ENCODE data around the gene GPR32.

The GPR32 gene

DNA sequence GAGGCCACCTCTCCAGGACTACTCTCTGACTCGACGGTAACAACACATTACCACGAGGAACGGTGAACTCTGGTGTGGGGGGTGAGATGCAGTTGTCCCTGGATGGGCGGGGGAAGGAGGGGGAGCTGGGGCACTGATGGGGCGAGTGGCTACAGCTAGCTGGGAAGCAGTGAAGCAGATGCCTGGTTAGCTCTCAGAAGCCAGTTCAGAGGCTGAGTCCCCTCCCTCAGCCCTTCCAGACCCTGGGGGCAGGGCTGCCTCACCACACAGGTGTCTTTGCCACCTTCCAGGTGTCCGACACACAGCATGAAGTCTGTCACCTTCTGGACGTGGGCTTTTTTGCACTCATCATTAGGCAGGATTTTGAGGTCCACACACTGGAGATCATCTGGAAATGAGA, 49.4 kb downstream of the GPR32 start:
- Histone ChIP-seq H3K36me3 (ENCODE audit: control insufficient read depth in 4 of 4, insufficient read depth in 4 of 4, low read length in 3 of 4) (no peaks in the 10 kb centered on the region), H3K9me3 (ENCODE audit: control extremely low read depth in 1 of 5, control insufficient read depth in 4 of 5, insufficient read depth in 2 of 5, low read depth in 1 of 5, low read length in 4 of 5) (peaks cover 0 to 7% (median 0%) of the 10 kb centered on the region in 5 experiments), H3K27ac (ENCODE audit: insufficient read depth in 1 of 2, low read depth in 1 of 2, low read length in 2 of 2, poor library complexity in 1 of 2, severe bottlenecking in 2 of 2) (no peak overlapping the region), H3K4me3 (ENCODE audit: control insufficient read depth in 1 of 7, extremely low read depth in 1 of 7, insufficient read depth in 4 of 7, low read depth in 2 of 7, low read length in 6 of 7) (no peak overlapping the region), H3K27me3 (replicated peaks in 2 of 5; ENCODE audit: control insufficient read depth in 4 of 5, insufficient read depth in 5 of 5, low read length in 4 of 5) (peaks cover 5 to 98% (median 40%) of the 10 kb centered on the region in 5 experiments), H3K4me1 (ENCODE audit: control extremely low read depth in 1 of 4, control insufficient read depth in 4 of 4, insufficient read depth in 4 of 4, low read length in 3 of 4) (peaks cover 0 to 15% (median 10%) of the 10 kb centered on the region in 4 experiments)
- 35% methylated on average over 6 of the region's 8 CpGs for WGBS (ENCODE audit: insufficient coverage)
- ChIA-PET CTCF (no interaction called here), POLR2A (no interaction called here)
- no peak for DNase-seq

DNA sequence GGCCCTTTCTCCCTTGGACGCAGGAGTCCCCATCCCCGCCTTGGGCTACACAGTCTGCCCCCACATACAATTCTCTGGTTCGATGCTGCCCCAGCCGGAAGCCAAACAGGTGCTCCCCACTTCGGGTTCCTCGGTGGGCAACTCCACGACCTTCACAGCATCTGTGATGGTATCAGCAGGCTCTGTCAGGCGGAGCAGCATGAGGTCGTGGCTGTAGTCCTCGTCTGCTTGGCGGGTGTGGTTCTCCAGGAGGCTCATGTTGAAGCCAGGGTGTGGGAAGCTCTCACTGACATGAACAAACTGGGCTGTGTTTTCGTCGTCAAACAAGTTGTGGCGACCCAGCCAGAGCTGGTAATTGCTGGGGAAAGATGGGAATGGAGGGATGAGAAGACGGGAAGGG, 49.8 kb downstream of the GPR32 start:
- WGBS (ENCODE audit: insufficient coverage): 2% methylated on average over 9 of the region's 15 CpGs
- ChIA-PET POLR2A (no interaction called here), CTCF (no interaction called here)
- no peak for DNase-seq
- Histone ChIP-seq H3K9me3 (ENCODE audit: control extremely low read depth in 1 of 5, control insufficient read depth in 4 of 5, insufficient read depth in 2 of 5, low read depth in 1 of 5, low read length in 4 of 5) (peaks cover 0 to 7% (median 0%) of the 10 kb centered on the region in 5 experiments), H3K27me3 (replicated peaks in 2 of 5; ENCODE audit: control insufficient read depth in 4 of 5, insufficient read depth in 5 of 5, low read length in 4 of 5) (peaks cover 5 to 95% (median 40%) of the 10 kb centered on the region in 5 experiments), H3K4me3 (ENCODE audit: control insufficient read depth in 1 of 7, extremely low read depth in 1 of 7, insufficient read depth in 4 of 7, low read depth in 2 of 7, low read length in 6 of 7) (no peak overlapping the region), H3K4me1 (ENCODE audit: control extremely low read depth in 1 of 4, control insufficient read depth in 4 of 4, insufficient read depth in 4 of 4, low read length in 3 of 4) (peaks cover 0 to 15% (median 10%) of the 10 kb centered on the region in 4 experiments), H3K27ac (ENCODE audit: insufficient read depth in 1 of 2, low read depth in 1 of 2, low read length in 2 of 2, poor library complexity in 1 of 2, severe bottlenecking in 2 of 2) (no peak overlapping the region), H3K36me3 (ENCODE audit: control insufficient read depth in 4 of 4, insufficient read depth in 4 of 4, low read length in 3 of 4) (no peaks in the 10 kb centered on the region)

DNA sequence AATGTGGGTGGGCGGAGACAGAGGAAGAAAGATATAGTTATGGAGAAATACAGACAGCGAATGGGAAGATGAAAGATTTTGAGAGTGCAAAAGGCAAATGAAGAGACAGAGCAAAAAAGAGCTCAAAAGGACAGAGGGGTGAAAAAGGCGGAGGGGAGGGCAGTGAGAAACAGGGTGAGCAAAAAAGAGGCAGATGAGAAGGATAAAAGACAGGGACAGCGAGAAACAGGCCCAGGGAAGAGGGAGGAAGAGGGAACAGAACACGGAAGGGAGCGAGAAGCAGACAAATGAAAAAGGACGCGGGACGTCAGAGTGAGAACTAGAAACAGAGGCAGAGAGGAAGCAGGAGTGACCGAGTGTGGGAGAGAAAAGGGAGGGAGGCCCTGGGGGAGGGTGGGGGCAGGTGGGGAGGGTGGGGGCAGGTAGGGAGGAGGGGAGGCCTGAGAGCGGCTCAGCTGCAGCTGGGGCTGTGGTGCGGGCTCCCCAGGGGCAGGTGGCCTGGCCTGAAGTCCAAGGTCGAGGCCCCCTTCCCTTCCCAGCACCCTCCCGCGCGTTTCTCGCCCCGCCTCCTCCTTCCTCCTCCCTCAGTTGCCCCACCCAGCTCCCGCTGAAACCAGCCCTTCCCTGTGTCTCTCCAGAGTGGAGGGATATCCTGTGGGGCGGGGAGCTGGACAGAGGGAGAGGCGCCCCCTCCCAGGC, 50.4 kb downstream of the GPR32 start:
- POLR2A ChIA-PET: no interaction called here
- Histone ChIP-seq H3K36me3 (ENCODE audit: control insufficient read depth in 4 of 4, insufficient read depth in 4 of 4, low read length in 3 of 4) (no peaks in the 10 kb centered on the region), H3K4me1 (ENCODE audit: control extremely low read depth in 1 of 4, control insufficient read depth in 4 of 4, insufficient read depth in 4 of 4, low read length in 3 of 4) (peaks cover 0 to 15% (median 10%) of the 10 kb centered on the region in 4 experiments), H3K27ac (ENCODE audit: insufficient read depth in 1 of 2, low read depth in 1 of 2, low read length in 2 of 2, poor library complexity in 1 of 2, severe bottlenecking in 2 of 2) (peak overlapping the region in 1 of 2 experiments; percentile 54), H3K27me3 (replicated peaks in 2 of 5; ENCODE audit: control insufficient read depth in 4 of 5, insufficient read depth in 5 of 5, low read length in 4 of 5) (peaks cover 5 to 90% (median 41%) of the 10 kb centered on the region in 5 experiments), H3K9me3 (ENCODE audit: control extremely low read depth in 1 of 5, control insufficient read depth in 4 of 5, insufficient read depth in 2 of 5, low read depth in 1 of 5, low read length in 4 of 5) (peaks cover 0 to 3% (median 0%) of the 10 kb centered on the region in 5 experiments), H3K4me3 (ENCODE audit: control insufficient read depth in 1 of 7, extremely low read depth in 1 of 7, insufficient read depth in 4 of 7, low read depth in 2 of 7, low read length in 6 of 7) (no peak overlapping the region)
- CTCF ChIA-PET: no interaction called here
- WGBS (ENCODE audit: insufficient coverage): 9% methylated on average over 12 of the region's 21 CpGs
- no peak for DNase-seq

DNA sequence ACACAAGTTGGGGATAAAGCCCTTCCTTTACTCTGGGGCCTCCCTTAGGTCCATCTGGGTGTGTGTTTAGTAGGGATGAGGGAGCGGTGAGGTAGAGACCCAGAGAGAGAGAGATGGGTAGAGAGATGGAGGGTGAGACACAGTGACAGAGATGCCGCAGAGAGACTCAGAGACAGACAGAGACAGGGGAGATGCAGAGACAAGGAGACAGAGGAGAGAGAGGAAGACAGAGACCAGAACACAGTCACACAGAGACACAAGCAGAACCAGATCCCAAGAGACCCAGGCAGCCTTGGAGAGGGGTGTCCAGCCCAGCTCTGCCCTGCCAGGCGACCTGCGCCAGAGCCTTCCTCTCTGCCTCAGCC, 51.0 kb downstream of the GPR32 start:
- Histone ChIP-seq H3K4me3 (ENCODE audit: control insufficient read depth in 1 of 7, extremely low read depth in 1 of 7, insufficient read depth in 4 of 7, low read depth in 2 of 7, low read length in 6 of 7) (no peak overlapping the region), H3K4me1 (ENCODE audit: control extremely low read depth in 1 of 4, control insufficient read depth in 4 of 4, insufficient read depth in 4 of 4, low read length in 3 of 4) (peaks cover 0 to 15% (median 10%) of the 10 kb centered on the region in 4 experiments), H3K36me3 (ENCODE audit: control insufficient read depth in 4 of 4, insufficient read depth in 4 of 4, low read length in 3 of 4) (no peaks in the 10 kb centered on the region), H3K27me3 (replicated peaks in 2 of 5; ENCODE audit: control insufficient read depth in 4 of 5, insufficient read depth in 5 of 5, low read length in 4 of 5) (peaks cover 4 to 86% (median 43%) of the 10 kb centered on the region in 5 experiments), H3K9me3 (ENCODE audit: control extremely low read depth in 1 of 5, control insufficient read depth in 4 of 5, insufficient read depth in 2 of 5, low read depth in 1 of 5, low read length in 4 of 5) (no peaks in the 10 kb centered on the region), H3K27ac (ENCODE audit: insufficient read depth in 1 of 2, low read depth in 1 of 2, low read length in 2 of 2, poor library complexity in 1 of 2, severe bottlenecking in 2 of 2) (peak overlapping the region in 1 of 2 experiments; percentile 54)
- no peak for DNase-seq
- WGBS (ENCODE audit: insufficient coverage): 63% methylated on average over 2 of the region's 4 CpGs
- CTCF ChIA-PET: no interaction called here
- POLR2A ChIA-PET: no interaction called here
